Measurements from ENCODE around the gene FANCE.
"Not testable (repeated sequence)": the region's sequence is repeated elsewhere in the genome, so short reads cannot be mapped to it uniquely, and the experiment has no call there.

FANCE gene

GRCh38 chr6:35428421-35429149, 23.6 kb upstream of the FANCE start:
- H3K4me3 ChIP-seq (ENCODE audit: low read depth, low read length): no peak overlapping the region
- no peak for DNase-seq (ENCODE audit: low read depth)

- no peak overlapping the region for H3K4me3 ChIP-seq (ENCODE audit: low read depth, low read length)
- no peak for DNase-seq (ENCODE audit: low read depth)
These were observed 22.7 kb upstream of the FANCE start for GRCh38 chr6:35429463-35429862.

GRCh38 chr6:35432291-35432690, 19.8 kb upstream of the FANCE start:
- DNase-seq (ENCODE audit: low read depth): no peak
- H3K4me3 ChIP-seq (ENCODE audit: low read depth, low read length): no peak overlapping the region

GRCh38 chr6:35432702-35433101, 19.4 kb upstream of the FANCE start:
- DNase-seq (ENCODE audit: low read depth); H3K4me3 ChIP-seq (ENCODE audit: low read depth, low read length): not testable (repeated sequence)

- no peak overlapping the region for H3K4me3 ChIP-seq (ENCODE audit: low read depth, low read length)
- no peak for DNase-seq (ENCODE audit: low read depth)
These were observed 16.9 kb upstream of the FANCE start for GRCh38 chr6:35435074-35435837.

- no peak for DNase-seq (ENCODE audit: low read depth)
- H3K4me3 ChIP-seq (ENCODE audit: low read depth, low read length): no peak overlapping the region
These were observed 15.9 kb upstream of the FANCE start for GRCh38 chr6:35436071-35436857.

GRCh38 chr6:35438378-35439065, 13.6 kb upstream of the FANCE start:
- not testable (repeated sequence) for DNase-seq (ENCODE audit: low read depth); H3K4me3 ChIP-seq (ENCODE audit: low read depth, low read length)

- DNase-seq (ENCODE audit: low read depth): no peak
- no peak overlapping the region for H3K4me3 ChIP-seq (ENCODE audit: low read depth, low read length)
These were observed 12.8 kb upstream of the FANCE start for GRCh38 chr6:35439308-35439707.

GRCh38 chr6:35441205-35441604, 10.9 kb upstream of the FANCE start:
- H3K4me3 ChIP-seq (ENCODE audit: low read depth, low read length): no peak overlapping the region

GRCh38 chr6:35441642-35442041, 10.5 kb upstream of the FANCE start:
- DNase-seq (ENCODE audit: low read depth): no peak
- H3K4me3 ChIP-seq (ENCODE audit: low read depth, low read length): no peak overlapping the region

More at GRCh38 chr6:35441205-35441604, 10.9 kb upstream of the FANCE start:
- DNase-seq (ENCODE audit: low read depth): no peak

GRCh38 chr6:35442693-35443092, 9.4 kb upstream of the FANCE start:
- H3K4me3 ChIP-seq (ENCODE audit: low read depth, low read length): no peak overlapping the region
- DNase-seq (ENCODE audit: low read depth): no peak

- H3K4me3 ChIP-seq (ENCODE audit: low read depth, low read length): no peak overlapping the region
- no peak for DNase-seq (ENCODE audit: low read depth)
These were observed 8.7 kb upstream of the FANCE start for GRCh38 chr6:35443341-35444030.

GRCh38 chr6:35445691-35446090, 6.4 kb upstream of the FANCE start:
- no peak for DNase-seq (ENCODE audit: low read depth)
- no peak overlapping the region for H3K4me3 ChIP-seq (ENCODE audit: low read depth, low read length)

GRCh38 chr6:35448191-35448590, 3.9 kb upstream of the FANCE start:
- no peak for DNase-seq (ENCODE audit: low read depth)
- H3K4me3 ChIP-seq (ENCODE audit: low read depth, low read length): no peak overlapping the region

GRCh38 chr6:35449287-35449881, 2.8 kb upstream of the FANCE start:
- H3K4me3 ChIP-seq (ENCODE audit: low read depth, low read length): no peak overlapping the region
- no peak for DNase-seq (ENCODE audit: low read depth)

- no peak for DNase-seq (ENCODE audit: low read depth)
- H3K4me3 ChIP-seq (ENCODE audit: low read depth, low read length): peak overlapping the region; percentile 68
These were observed 570 bp upstream of the FANCE start for GRCh38 chr6:35451354-35452182.

GRCh38 chr6:35453236-35453635, 1.1 kb downstream of the FANCE start:
- peak overlapping the region; percentile 68 for H3K4me3 ChIP-seq (ENCODE audit: low read depth, low read length)
- no peak for DNase-seq (ENCODE audit: low read depth)
